T-helper 22 cell (primary cell): ENCODE data around the gene GUF1.
A peak's percentile ranks its signal among the peaks of the same experiment; 100 is the strongest.
"Not testable (repeated sequence)": the region's sequence is repeated elsewhere in the genome, so short reads cannot be mapped to it uniquely, and the experiment has no call there.

Experiments used
- DNase-seq: peaks from one replicate; pipeline ENCODE4 v3.0.0-alpha.2; 2020; ENCODE audit warnings: low read depth

Gene GUF1

DNA sequence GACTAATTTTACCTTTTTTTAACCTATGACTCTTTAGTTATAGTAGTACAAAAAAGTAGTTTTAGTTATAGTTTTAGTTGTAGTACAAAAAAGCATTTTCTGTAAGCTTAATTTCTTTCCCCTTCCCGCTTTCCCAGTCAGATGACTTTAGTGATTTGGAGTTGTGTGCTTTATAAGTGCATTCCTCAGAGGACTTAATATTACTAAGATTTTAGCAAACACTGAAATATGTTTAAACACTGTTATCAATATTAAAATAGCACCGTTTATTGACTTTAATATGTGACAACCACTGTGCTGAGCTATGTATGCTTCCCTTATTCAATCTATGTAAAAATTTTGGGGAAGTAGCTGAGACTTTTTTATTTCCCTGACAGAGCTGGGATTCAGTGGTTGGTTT is 22.8 kb downstream of the GUF1 start:
- DNase-seq = no peak

DNA sequence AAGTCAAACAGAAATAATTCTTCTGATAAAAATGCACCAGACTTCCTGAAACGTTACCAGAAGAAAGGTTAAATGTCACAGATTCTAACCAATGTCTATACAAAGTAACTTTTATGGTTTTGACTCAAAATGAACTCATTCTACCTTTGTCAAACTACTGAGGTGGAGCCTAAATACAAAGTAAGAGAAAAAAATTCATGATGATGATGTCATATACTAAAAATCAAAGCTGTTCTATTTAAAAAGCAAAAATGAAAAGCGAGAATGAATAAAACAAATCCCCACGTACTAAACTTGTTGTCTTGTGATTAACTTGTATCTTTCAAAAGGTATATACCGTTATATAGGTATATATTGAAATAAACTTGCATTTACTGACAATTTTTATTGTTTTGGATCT is 26.5 kb downstream of the GUF1 start:
- DNase-seq = no peak

DNA sequence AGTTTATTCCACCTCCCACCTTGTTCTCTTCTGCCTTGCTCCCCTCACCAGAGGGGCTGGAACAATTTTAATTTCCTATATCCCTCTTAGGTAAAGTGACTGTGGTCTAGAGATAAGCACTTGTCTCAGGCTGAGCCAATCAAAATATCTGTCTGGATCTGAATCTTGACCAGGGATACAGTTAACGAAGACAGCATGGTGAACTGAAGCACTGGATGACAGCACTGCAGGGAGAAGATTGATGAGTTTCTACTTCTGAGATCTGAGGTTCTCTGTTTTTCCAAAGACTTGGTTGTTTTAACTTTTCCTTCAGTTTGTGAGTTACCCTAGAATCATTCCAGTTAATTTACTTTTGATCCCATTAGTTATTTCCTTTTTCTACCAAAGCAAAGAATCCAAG is 34.9 kb downstream of the GUF1 start:
- DNase-seq = no peak

DNA sequence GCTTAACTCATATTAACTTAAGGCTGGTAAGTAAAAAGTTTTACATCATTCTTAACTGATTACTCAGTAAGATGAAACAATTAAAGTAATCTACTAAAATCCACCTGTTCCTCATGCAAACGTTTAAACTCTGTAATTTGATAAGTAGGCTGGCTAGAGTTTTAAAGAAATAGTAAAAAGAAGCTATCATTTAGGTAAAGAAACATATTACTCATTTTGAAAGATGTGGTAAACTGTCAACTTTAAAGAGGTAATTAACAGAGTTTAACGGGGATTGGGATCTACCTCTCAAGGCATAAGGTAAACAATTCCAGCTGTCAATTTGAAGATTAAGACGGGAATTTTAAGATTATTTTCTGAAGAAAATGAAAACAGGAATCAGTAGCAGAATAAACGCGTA is 38.4 kb downstream of the GUF1 start:
- DNase-seq = no peak

DNA sequence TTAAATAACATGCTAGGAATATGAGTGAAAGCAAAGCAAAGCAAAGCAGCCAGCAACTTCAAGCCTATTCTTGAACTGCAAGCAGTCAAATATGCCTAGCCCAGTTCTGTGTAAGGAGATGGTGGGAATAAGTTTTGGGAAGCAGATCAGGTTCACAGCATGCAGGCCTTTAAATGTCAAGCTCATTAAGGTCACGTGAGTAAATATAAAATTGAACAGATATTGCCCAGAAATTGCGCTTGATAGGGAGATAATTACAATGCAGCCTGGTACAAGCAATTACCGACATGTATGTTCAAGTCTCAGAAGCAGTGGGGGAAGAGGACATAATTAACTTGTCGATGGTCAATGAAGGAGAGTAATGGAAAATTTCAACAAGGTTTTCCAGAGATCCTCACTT is 42.2 kb downstream of the GUF1 start:
- DNase-seq = no peak

DNA sequence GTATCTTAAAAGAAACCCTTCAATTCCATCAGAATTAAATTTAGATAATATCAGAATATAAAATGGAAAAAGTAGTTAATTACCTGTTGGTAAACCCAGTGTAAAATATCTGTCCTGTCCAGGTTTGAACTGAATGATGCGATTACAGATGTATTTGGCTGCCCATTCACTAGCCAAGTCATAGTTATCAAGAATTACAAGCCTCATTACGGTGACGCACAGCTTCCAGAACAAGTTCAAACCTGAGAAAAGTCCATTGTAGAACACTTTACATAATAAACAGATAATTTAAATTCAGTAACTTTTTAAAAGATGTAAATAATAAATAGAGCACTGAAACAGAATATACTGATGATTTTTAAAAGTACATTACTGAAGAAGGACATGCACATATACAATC is 43.8 kb downstream of the GUF1 start:
- no peak for DNase-seq

DNA sequence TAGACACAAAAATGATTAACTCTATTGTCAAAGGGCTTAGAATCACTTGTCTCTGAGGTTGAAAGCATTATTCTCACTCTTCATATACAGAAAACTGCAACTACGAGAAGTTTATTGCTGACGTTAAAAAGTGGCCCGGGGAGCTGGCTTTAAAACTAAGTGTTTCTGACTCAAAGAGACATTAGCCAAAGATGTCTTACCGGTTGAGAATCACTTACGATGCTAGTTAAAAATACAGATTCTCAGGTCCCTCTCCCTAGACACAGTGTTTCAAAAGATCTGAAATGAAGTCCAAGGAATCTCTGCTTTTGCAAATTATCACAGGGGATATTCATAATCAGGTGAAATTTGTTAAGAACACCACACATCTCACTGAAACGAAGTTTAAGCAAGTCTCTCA is 46.9 kb downstream of the GUF1 start:
- DNase-seq = no peak

DNA sequence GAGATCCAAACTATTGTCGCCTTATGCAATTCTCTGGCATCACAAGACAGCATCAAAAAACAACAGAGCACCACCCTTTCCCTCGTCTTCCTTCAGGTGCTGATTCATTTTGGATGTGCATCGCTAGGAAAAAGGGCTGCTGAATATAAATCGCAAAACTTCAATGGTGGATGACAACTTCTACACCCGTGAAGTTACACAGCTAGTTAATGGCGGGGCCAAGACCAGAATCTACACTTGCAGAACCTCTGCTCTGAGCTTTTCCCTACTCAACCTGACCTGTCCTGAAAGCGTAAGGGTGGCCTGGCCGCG is 47.5 kb downstream of the GUF1 start:
- no peak for DNase-seq

DNA sequence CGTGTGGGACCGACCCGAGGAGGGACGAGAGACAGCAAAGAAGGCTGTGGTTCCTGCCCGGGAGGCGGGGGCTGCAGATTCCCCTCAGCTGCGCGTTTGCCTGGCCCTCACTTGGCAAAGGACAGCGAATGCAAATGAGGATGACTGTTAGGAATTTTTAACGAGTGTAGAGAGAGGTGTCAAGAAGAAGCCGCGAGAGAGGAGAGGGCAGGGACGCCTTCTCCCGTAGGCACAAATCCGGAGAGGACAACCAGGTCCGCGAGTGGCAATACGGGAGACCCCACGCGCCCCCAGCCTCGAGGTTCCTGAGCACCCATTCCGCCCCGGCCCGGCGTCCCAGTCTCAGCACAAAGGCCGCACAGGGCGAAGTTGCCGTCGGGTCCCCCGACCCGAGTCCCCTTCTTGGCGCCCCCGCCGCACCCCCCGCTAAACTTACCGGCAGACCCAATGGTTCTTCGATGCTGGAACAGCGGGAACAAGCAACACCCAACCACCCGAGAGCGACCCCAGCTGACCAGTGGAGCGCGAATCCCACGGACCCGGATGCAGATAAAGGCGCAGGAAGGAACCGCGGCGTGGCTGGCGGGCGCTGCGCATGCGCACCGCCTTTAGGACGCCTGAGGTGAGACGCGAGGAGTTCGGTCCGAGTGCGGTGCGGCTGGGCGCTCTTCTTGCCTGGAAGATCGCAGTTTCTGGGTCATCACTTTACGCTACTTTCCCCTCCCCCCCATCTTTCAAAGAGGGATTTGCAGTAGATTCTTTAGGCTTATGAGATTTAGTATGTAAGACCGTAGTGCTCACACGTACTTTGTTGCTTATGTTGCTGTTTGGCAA is 48.0 kb downstream of the GUF1 start, which contains the start of gene GNPDA2:
Gene GNPDA2 (minus strand): TSS at position 519 of the 834 bp plus-strand sequence. CDS start 4,349 bp downstream, outside the sequence.
- peak; percentile 71 for DNase-seq

DNA sequence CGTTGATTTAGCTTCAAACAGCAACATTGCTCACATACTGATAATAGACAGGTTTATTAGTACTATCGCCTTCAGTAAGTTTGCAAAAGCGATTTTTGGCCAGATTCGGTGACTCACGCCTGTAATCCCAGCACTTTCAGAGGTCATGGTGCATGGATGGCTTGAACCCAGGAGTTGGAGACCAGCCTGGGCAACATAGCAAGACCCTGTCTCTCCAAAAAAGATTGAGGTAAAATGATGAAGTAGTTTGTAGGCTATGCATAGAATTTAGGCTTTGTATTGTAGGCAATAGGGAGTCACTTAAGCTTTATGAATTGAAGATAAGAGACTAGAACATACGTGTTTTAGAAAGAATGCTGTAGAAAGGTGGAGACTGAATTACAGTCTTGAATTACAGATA is 49.3 kb downstream of the GUF1 start:
- no peak for DNase-seq

DNA sequence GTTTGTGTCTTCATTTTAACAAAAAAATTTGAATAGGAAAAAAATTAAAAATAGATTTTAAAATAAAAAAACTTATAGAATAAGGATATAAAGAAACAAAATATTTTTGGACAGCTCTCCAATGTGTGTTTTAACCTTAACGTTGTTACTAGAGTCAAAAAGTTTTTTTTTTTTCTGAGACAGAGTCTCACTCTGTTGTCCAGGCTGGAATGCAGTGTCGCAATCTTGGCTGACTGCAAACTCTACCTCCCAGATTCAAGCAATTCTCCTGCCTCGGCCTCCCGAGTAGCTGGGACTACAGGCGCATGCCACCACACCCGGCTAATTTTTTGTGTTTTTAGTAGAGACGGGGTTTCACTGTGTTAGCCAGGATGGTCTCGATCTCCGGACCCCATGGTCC is 50.5 kb downstream of the GUF1 start:
- DNase-seq = not testable (repeated sequence)

DNA sequence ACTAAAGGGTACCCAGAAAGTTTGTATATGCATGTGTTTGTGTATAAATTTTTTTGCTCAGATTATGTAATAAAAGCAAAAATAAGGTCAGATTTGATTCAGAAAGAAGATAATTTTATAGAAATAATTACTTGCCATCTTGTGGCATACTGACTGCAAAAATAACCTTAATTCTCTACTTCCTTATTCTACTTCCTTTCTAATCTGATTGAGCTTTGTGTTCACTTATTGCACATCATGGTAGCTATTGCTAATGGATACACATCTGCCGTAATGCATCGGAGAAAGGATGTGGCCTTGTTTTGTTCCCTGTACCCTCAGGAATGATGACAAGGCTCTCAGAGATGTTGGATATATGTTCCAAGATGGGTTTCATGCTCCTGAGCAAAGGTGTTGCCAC is 58.7 kb downstream of the GUF1 start:
- no peak for DNase-seq

DNA sequence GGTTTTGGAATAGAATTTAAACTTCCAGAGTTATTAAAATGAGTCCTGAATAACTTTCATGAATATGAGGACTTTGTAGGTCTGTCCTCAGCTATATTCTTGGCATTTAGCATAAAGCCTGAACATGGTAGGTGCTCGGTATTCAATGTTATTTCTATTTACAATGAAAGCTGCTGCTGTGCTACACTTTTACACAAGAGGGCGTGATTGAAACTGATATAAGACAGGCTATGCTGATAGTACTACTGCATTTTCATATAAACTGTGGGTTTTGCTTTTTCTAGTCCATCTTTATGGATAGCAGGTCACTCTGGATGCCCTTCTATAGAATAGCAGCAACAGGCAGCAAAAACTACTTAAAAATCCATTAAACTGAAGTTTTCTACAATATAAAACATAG is 60.4 kb downstream of the GUF1 start:
- no peak for DNase-seq

DNA sequence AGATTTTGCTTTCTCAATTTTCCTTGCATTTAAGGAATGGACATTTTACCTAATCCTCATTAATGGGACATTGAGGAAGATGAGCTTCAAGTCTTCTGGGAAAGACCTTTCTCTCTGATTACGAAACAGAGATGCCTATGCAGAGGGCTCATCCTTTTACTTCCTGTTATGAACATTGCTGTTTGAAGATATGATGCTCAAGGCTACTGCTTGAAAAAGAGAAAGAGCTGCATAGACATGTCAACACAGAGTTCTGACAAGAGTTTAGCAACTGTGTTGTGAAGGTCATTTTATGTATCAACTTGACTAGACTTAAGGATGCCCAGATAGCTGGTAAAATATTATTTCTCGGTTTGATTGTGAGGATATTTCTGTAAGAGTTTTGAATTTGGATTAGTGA is 62.0 kb downstream of the GUF1 start:
- no peak for DNase-seq
